ENCODE results near the gene BICRAL.

DNA sequence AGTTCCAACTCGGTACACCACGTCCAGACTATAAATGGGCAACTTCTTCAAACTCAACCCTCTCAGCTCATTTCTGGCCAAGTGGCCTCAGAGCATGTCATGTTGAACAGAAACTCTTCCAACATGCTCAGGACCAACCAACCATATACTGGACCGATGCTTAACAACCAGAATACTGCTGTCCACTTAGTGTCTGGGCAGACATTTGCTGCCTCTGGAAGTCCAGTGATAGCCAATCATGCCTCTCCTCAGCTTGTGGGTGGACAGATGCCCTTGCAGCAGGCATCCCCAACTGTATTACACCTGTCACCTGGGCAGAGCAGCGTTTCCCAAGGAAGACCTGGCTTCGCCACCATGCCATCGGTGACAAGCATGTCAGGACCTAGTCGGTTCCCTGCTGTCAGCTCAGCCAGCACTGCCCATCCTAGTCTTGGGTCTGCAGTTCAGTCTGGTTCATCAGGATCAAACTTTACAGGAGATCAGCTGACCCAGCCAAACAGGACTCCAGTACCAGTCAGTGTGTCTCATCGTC, 47.8 kb downstream of the BICRAL start:
- no peak for TF ChIP-seq POLR2A (IDR thresholded peaks at IDR 0.05)
- TF ChIP-seq, protein P1, sequence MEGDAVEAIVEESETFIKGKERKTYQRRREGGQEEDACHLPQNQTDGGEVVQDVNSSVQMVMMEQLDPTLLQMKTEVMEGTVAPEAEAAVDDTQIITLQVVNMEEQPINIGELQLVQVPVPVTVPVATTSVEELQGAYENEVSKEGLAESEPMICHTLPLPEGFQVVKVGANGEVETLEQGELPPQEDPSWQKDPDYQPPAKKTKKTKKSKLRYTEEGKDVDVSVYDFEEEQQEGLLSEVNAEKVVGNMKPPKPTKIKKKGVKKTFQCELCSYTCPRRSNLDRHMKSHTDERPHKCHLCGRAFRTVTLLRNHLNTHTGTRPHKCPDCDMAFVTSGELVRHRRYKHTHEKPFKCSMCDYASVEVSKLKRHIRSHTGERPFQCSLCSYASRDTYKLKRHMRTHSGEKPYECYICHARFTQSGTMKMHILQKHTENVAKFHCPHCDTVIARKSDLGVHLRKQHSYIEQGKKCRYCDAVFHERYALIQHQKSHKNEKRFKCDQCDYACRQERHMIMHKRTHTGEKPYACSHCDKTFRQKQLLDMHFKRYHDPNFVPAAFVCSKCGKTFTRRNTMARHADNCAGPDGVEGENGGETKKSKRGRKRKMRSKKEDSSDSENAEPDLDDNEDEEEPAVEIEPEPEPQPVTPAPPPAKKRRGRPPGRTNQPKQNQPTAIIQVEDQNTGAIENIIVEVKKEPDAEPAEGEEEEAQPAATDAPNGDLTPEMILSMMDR (IDR thresholded peaks at IDR 0.05), result no peak
- TF ChIP-seq POLR2AphosphoS5 (IDR thresholded peaks at IDR 0.05), result no peak
